Epithelial cell of esophagus (primary cell): Measurements from ENCODE around the gene ROBO1.

ENCODE experiments used
- DNase-seq: peaks from one replicate; pipeline ENCODE4 v3.0.0; 2010; ENCODE audit warnings: low read depth
- H3K4me3 ChIP-seq: 2 replicates; pipeline ENCODE4 v1.5.1; 2011; ENCODE audit warnings: mild to moderate bottlenecking, low read length, control low read depth
- CTCF ChIP-seq: IDR thresholded peaks from 2 replicates; pipeline ENCODE4 v1.5.1; 2011; ENCODE audit warnings: low read depth, mild to moderate bottlenecking, low read length, control low read depth, inconsistent platforms; ENCODE audit not compliant: insufficient read depth; ENCODE audit errors: missing control alignments

Gene ROBO1

GRCh38 chr3:79568938-79569337 is 198.9 kb downstream of the ROBO1 start:
- H3K4me3 ChIP-seq, result no peak overlapping the region
- no peak for DNase-seq
- TF ChIP-seq CTCF, result no peak

GRCh38 chr3:79564192-79564591 is 203.6 kb downstream of the ROBO1 start:
- TF ChIP-seq CTCF, result no peak
- DNase-seq, result no peak
- no peak overlapping the region for H3K4me3 ChIP-seq

GRCh38 chr3:79560698-79561097 is 207.1 kb downstream of the ROBO1 start:
- no peak for DNase-seq
- no peak for TF ChIP-seq CTCF
- H3K4me3 ChIP-seq, result no peak overlapping the region

GRCh38 chr3:79558943-79559342 is 208.9 kb downstream of the ROBO1 start:
- no peak overlapping the region for H3K4me3 ChIP-seq
- no peak for DNase-seq
- no peak for TF ChIP-seq CTCF

GRCh38 chr3:79555655-79556054 is 212.1 kb downstream of the ROBO1 start:
- no peak overlapping the region for H3K4me3 ChIP-seq
- DNase-seq, result no peak
- TF ChIP-seq CTCF, result no peak

- no peak overlapping the region for H3K4me3 ChIP-seq
- no peak for TF ChIP-seq CTCF
- DNase-seq, result no peak
These were observed 215.8 kb downstream of the ROBO1 start for GRCh38 chr3:79551997-79552396.

GRCh38 chr3:79551321-79551892 is 216.4 kb downstream of the ROBO1 start:
- no peak for TF ChIP-seq CTCF
- H3K4me3 ChIP-seq, result no peak overlapping the region
- no peak for DNase-seq
